COLO668 (cell line): ENCODE measurements around the gene TMEM132A.

Source experiments
- DNase-seq: peaks from one replicate; lab custom pipeline; 2025; ENCODE audit not compliant: unreplicated experiment; lab: John Stamatoyannopoulos, UW

Gene TMEM132A

DNA sequence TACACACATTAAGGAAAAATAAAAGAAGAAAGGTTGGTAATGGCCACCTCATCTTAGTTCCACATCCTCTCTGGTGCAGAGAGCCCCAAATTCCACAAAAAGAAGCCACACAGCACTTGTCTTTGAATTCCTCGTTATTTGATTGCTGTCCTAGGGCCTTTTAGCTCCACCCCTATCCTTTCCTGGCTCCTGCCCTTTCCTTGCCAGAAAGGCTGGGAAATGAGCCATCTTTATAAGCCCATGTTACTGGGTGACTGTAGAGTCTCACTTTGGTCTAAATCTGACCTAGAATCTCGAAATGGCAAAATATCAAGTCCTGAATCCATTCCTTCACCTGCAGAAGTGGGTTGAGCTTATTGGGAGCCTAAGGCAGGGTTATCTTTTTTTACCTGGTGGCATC, 4.3 kb upstream of the TMEM132A start:
- DNase-seq, result no peak

DNA sequence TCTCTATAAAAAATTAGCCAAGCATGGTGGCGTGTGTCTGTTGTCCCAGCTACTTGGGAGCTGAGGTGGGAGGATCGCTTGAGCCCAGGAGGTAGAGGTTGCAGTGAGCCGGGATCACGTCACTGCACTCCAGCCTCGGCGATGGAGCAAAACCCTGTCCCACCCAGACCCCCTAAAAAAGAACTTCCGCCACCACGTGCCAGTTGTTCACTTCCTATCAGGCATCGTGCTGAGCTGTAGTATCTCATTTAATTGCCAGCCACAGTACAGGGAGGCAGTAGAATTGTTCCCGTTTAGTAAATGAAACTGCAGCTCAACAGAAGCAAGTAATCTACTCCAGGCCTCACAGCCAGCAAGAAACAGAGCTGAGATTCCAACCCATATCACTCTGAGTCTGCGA, 3.0 kb upstream of the TMEM132A start:
- DNase-seq, result no peak

DNA sequence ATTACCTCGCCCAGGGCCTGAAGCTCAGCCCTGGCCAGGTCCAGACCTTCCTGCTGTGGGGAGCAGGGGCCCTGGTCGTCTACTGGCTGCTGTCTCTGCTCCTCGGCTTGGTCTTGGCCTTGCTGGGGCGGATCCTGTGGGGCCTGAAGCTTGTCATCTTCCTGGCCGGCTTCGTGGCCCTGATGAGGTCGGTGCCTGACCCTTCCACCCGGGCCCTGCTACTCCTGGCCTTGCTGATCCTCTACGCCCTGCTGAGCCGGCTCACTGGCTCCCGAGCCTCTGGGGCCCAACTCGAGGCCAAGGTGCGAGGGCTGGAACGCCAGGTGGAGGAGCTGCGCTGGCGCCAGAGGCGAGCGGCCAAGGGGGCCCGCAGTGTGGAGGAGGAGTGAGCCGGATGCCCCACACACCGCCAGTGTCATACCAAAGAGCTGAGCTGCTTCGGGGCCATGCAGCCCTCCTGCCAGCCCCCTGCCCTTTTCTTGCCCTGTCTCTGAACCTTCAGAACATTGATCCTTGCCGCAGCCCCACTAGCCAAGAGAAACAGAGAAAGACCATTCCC, 2.4 kb upstream of the TMEM132A start:
- DNase-seq, result no peak

DNA sequence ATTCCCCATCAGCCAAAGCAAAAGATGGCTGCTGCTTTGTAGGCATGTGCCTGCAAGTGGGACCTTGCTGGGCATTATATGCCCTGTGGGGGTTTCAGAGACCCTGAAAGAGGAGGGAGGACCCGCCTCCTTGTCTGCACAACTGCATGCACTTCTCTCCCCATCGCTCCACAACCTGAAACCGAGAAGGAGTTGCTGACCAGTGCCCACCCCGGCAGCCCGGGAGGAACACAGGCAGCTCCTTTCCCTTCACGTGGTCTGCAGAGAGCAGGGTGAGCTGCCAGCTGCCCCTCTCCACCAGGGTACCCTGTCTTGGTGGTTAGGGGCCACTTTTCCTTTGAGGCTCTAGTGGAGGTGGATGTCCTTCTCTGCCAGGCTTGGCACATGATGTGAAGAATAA, 1.4 kb upstream of the TMEM132A start:
- DNase-seq, result no peak

DNA sequence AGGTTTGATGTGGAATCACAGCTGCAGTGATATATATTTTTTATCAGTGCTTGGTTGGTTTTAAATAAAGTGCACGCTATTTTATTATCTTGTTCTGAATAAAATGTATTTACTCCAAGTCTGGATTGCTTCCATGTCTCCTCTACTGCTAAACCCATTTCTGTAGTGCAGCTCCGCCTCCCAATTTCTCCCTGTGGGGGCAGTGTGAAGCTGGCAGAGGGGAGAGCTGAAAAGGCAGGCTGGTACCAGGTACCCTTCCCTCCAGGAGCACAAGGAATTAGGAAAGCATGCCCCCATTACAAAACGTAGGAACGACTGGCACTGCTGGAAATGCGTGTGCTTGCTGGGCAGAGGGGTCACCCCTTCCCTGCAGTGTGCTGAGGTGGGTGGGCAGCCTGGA, 934 bp upstream of the TMEM132A start:
- DNase-seq, result no peak

DNA sequence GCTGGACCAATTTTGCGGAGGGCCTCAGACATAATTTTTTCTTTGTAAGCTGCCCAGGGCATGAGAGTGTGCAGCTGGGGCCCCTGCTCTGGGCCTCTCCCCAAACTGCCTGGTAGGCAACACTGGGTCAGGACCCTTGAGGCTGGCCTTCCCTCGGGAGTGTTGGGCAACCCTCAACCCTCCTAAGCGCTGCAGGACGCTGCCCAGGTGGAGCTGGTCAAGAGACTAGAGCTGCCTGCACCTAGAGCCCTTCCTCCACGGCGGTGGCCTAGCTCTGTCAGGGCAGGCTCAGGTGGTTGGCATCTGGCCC, 505 bp upstream of the TMEM132A start:
- no peak for DNase-seq

DNA sequence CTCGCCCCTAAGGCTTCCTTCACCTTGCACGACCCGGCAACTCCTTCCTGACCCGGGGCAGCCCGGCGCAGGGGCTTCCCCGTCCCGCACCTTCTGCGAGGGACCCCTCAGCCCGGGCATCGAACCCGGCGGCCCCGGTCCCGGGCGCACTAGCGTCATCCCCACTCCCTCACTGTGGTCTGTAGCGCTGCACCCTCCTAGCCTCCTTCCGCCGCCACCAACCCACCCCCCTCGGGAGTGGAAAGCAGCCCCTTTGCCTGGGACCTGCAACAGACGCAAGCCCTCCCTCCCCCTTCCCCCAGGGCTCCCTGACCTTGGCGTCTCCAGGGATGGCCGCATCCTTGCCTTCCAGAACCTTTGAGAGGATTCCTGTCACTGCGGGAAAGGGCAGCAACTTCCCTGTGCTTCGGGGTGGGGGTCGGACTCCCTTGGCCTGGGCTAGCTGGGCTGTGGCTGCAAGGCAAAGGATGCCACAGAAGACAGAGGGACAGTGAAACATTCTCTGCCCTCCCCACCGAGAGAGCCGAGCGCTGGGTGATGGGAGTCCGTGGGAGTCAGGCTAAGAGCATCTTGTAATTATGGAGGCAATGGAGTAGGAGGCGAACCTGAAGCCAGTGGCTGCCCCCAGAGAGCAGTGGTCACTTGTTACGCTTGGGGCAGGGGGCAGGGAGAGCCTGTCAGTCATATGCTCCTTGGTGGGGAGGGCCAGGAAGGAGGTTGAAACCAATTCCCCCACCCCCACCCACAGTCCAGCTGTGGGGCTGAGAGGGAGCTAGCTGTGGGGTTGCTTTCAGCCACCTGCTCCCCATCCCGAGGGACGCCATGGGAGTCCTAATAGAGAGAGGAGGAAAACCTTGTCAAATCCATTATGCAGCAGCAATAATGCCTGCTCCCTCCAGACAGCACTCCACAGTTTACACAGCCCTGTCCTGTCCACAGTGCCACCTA, 920 bp downstream of the TMEM132A start:
- peak; percentile 47 for DNase-seq

DNA sequence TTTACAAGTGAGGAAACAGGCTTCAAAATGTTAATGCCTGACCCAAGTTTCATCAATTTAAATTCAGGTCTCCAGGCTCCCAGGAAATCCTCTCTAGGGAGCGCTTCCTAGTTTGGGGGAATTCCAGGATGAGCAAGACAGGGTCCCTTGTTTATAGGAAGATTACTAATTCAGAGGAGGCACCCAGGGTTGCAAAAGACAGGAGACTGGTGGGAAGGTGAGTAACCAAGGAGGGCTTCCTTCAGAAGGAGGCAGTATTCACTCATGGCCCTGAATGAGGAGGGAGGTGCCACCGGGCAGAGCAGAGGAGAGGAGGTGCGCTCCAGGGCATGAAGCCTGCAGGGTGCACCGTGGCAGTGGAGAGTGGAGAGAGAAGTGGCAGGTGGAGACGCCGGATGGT, 1.6 kb downstream of the TMEM132A start:
- DNase-seq, result peak; percentile 40

DNA sequence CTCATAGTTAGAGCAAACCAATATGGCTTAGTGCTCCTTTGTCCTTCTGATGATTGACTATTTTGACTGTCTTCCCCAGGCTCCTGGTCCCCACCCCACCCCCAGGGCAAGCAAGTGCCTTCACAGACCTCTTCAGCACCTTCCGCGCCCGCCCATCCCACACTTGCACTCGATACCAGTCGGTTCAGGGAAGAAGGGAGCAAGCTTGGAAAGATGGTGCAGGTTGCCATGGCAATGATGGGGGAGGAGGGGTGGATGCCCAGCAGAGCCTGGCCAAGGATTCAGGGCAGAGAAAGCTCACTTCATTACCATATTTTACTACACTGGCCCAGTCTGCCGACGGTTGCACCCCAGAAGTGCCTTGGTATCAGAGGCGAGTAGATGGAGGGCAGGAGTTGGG, 2.2 kb downstream of the TMEM132A start:
- DNase-seq, result no peak

DNA sequence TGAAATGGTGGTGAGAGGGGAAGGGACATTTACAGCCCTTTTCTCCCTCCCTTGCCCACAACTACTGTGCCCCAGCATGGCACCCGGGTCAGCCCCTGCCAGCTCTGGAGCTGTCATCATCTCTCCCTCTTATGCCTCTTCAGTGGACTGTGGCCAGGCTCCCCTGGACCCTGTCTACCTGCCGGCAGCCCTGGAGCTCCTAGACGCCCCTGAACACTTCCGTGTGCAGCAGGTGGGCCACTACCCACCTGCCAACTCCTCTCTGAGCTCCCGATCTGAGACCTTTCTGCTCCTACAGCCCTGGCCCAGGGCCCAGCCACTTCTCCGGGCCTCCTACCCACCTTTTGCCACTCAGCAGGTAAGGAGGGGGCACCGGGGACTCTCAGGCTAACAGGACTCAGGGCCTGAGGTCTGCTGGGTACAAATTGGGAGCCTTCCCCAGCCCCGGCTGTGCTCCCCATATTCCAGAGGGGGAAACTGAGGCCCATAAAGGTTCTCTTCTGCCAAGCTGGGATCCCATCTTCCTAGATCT, 2.9 kb downstream of the TMEM132A start:
- DNase-seq, result no peak

DNA sequence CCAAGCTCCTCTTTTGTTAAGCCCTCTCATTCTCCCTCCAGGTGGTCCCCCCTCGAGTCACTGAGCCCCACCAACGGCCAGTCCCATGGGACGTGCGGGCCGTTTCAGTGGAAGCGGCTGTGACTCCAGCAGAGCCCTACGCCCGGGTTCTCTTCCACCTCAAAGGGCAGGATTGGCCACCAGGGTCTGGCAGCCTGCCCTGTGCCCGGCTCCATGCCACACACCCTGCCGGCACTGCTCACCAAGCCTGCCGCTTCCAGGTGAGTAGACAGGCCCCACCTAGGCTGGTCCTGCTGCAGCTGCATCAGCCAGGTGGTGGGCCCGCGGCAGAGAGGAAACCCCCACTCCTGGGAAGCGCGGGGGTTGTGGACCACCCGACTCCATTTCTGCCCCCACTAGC, 3.3 kb downstream of the TMEM132A start:
- no peak for DNase-seq

DNA sequence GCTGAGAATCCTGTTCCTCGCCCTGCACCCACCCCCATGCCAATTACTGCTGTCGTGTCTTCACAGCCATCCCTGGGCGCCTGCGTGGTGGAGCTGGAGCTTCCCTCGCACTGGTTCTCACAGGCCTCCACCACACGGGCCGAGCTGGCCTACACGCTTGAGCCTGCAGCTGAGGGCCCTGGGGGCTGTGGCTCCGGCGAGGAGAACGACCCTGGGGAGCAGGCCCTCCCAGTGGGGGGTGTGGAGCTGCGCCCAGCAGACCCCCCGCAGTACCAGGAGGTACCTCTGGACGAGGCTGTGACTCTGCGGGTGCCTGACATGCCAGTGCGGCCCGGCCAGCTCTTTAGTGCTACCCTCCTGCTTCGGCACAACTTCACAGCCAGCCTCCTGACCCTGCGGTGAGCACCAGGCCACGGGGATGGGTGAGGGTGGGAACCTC, 4.3 kb downstream of the TMEM132A start:
- no peak for DNase-seq

DNA sequence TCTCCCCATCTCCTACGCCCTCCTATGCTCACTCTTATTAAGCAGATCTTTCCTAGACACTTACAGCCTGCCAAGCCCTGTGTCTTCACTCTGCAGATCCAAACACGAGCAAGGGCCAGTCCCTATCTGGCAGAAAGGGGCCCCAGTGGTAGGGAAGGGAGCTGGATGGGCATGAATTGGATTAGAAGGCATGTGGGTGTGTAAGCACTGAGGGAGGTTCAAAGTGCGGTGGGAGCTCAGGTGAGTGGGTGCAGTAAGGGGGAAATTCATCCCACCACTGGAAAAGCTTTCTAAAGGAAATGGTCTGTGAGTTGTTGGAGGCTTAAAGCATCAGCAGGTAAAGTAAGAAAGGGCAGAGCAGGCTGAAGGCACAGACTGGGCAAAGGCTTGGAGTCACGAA, 5.5 kb downstream of the TMEM132A start:
- DNase-seq, result no peak

DNA sequence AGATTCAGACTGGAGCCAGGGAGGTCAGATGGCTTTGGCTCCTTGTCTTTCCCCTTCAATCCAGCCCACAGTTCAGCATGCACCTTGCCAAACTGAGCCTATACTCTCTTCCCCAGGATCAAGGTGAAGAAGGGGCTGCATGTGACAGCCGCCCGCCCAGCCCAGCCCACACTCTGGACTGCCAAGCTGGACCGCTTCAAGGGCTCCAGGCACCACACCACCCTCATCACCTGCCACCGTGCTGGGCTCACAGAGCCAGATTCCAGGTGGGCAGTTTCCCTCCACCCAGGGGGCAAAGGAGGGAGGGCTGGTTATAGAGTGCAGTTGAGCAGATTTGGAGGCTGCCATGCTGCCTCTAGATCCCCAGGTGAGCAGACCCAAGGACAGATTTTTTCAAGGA, 6.1 kb downstream of the TMEM132A start:
- DNase-seq, result no peak

DNA sequence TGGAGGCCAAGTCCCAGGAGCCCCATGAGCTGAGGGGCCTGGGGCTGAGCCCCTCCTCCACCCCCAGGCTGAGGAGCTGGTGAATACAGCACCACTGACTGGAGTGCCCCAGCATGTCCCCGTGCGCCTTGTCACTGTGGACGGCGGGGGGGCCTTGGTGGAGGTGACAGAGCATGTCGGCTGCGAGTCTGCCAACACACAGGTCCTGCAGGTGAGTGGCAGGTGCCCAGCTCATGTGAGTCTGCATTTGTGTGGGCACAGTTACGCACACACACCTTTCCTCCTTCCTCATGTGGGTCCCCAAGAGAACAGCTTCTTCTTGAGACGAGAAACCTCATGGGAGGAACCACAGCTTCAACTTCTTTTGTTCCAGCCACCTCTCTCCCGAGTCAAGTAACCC, 7.7 kb downstream of the TMEM132A start:
- DNase-seq, result no peak

DNA sequence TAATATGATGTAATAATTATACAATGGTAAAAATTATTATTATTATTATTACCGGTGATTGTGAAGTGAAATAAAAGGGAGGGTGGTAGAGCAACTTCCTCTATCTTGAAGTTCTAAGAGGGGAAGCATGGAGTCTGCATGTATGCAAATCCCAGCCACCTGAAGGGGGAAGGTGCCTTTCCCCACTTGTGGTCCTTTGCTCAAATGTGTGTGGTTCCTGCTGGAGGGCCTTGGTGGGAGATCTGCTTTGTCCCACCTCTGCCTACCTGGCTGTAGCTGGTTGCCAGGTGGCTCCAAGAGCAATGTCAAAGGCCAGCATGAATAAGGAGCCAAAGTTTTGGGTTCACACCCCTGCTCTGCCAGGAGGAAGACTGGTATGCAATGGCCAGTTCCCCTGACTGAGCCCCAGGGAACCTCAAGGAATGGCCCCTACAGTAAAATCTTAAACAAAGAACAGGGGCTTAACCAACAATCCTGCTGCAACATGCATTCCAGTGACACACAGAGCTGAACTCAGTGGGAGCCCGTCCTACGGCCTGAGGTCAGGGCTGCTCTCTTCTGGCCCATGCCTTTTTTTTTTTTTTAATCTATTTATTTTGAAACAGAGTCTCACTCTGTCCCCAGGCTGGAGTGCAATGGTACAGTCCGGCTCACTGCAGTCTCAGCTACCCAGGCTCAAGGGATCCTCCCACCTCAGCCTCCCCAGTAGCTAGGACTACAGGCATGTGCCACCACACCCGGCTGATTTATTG, 8.5 kb downstream of the TMEM132A start:
- DNase-seq, result no peak

DNA sequence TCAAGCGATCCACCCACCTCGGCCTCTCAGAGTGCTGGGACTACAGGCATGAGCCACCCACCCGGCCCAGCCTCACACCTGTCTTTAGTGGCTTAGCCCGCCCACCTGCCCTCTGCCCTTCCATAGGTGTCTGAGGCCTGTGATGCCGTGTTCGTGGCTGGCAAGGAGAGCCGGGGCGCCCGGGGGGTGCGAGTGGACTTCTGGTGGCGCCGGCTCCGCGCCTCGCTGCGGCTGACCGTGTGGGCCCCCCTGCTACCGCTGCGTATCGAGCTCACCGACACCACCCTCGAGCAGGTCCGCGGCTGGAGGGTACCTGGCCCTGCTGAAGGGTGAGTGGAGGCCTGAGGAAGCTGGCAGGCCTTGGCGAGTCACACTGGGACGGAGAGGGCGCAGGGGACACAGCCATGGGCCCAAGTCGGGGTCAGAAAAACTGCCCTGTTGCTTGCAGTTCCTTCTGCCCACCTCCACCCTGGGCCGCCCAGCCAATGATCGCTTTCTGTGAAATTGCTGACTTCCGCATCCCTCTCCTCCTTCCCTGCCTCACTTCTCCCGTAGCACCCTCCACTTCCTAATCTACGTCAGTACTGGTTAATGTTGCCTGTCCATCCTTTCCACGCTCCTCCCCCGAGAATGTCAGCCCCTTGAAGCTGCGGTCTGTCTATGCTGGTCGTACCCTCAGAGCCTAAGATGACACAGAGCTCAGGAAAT, 9.3 kb downstream of the TMEM132A start:
- no peak for DNase-seq

DNA sequence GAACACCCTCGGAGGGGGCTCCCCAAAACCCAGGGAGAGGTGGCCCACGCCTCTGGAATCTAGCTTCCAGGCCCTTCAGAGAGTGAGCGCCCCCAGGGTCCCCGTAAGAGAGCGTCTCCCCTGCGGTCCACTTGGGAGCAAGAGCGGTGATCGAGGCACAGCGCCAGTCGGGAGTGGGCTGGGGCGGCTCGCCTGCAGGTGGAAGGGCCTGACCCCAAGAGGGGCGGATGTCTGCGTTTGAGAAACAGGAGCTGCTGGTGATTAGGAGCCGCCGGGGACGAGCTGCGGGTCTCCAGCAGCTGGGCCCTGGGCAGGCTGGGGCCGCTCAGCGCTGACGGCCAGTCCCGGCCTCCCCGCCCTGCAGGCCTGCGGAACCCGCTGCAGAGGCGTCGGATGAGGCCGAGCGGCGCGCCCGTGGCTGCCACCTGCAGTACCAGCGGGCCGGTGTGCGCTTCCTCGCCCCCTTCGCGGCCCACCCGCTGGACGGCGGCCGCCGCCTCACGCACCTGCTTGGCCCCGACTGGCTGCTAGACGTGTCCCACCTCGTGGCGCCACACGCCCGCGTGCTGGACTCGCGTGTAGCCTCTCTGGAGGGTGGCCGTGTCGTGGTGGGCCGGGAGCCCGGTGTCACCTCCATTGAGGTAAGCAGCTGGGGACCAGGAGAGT, 10.0 kb downstream of the TMEM132A start:
- no peak for DNase-seq

DNA sequence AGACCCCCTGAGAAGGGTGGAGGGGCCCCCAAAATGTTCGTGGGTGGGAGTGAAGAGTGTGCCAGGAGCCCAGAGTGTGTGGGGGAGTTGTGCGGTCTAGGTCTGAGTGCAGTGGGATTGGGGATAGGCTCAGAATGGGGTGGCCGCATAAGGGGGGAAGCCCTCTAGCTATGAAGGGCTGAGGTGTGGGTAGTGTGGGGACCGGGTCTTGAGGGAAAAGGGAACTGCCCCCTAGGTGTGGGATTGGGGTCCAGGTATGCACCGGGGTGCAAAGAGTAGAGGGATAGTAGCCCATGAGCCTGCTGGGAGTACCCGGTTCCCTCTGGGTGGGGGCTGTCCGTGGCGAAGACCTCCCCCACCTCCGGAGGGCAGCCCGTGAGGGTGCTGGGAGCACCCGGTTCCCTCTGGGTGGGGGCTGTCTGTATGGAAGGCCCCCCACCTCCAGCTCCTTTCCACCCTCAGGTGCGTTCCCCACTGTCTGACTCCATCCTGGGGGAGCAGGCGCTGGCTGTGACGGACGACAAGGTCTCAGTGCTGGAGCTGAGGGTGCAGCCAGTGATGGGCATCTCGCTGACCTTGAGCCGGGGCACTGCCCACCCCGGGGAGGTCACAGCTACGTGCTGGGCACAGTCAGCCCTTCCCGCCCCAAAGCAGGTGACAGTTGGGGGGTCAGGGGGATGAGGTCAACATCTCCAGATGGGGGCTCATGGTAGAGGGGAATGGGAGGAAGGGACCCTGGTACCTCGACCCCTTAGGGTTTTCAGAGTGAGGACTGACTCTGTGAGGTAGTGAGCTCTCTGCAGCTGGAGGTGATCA, 10.7 kb downstream of the TMEM132A start:
- DNase-seq, result no peak
